Erythroblast (primary cell): Measurements from ENCODE around the gene DEDD.
A peak's percentile ranks its signal among the peaks of the same experiment; 100 is the strongest.

ENCODE experiments used
- DNase-seq, 2 experiments: peaks; one replicate each; lab custom pipeline; 2025; lab: John Stamatoyannopoulos, UW
- GATA1 ChIP-seq: IDR thresholded peaks from 2 replicates; pipeline ENCODE4 v1.6.1; 2011; ENCODE audit warnings: low read depth, mild to moderate bottlenecking, control low read depth, low read length, moderate library complexity
- POLR2A ChIP-seq: IDR thresholded peaks from 2 replicates; pipeline ENCODE4 v1.6.1; 2011; ENCODE audit warnings: mild to moderate bottlenecking, low read length

The DEDD gene

GRCh38 chr1:161158316-161159010 lies 26.0 kb upstream of the DEDD start:
- TF ChIP-seq POLR2A (no peak), GATA1 (no peak)
- peak; percentile 57 to 59 for DNase-seq

- DNase-seq, result no peak
- no peak for TF ChIP-seq GATA1
- TF ChIP-seq POLR2A, result no peak
Observed at GRCh38 chr1:161157867-161158266, 25.4 kb upstream of the DEDD start.

GRCh38 chr1:161153682-161154337 lies 21.3 kb upstream of the DEDD start, which contains the start of gene UFC1:
UFC1 (plus strand) TSS chr1:161153978; CDS start chr1:161153998, 20 bp downstream.
- DNase-seq, result peak; percentile 94
- TF ChIP-seq GATA1 (no peak), POLR2A (peak; percentile 91)

- DNase-seq, result no peak
Observed at GRCh38 chr1:161153176-161153575, 20.7 kb upstream of the DEDD start.

GRCh38 chr1:161145832-161146231 lies 13.4 kb upstream of the DEDD start:
- no peak for DNase-seq
- no peak for TF ChIP-seq POLR2A
- no peak for TF ChIP-seq GATA1

More at GRCh38 chr1:161153176-161153575, 20.7 kb upstream of the DEDD start:
- no peak for TF ChIP-seq GATA1
- TF ChIP-seq POLR2A, result no peak

GRCh38 chr1:161140755-161141400 lies 8.4 kb upstream of the DEDD start:
- TF ChIP-seq GATA1 (no peak), POLR2A (no peak)
- DNase-seq, result no peak

- TF ChIP-seq GATA1 (no peak), POLR2A (no peak)
- peak; percentile 63 to 80 for DNase-seq
Observed at GRCh38 chr1:161139766-161140165, 7.3 kb upstream of the DEDD start.

- TF ChIP-seq GATA1, result no peak
- no peak for TF ChIP-seq POLR2A
- DNase-seq, result no peak
Observed at GRCh38 chr1:161138431-161138830, 6.0 kb upstream of the DEDD start.

GRCh38 chr1:161137881-161138280 lies 5.4 kb upstream of the DEDD start:
- TF ChIP-seq POLR2A (no peak), GATA1 (no peak)
- DNase-seq, result no peak

- TF ChIP-seq POLR2A (no peak), GATA1 (no peak)
- peak; percentile 40 to 54 for DNase-seq
Observed at GRCh38 chr1:161133220-161133740, 813 bp upstream of the DEDD start.

- TF ChIP-seq POLR2A (no peak), GATA1 (no peak)
- DNase-seq, result peak; percentile 36 to 51
Observed at GRCh38 chr1:161131523-161132409, 701 bp downstream of the DEDD start.

GRCh38 chr1:161130266-161130665 lies 2.2 kb downstream of the DEDD start:
- DNase-seq, result no peak
- TF ChIP-seq POLR2A, result no peak
- no peak for TF ChIP-seq GATA1
